Measurements from ENCODE around the gene FRMPD1.

GRCh38 chr9:37623267-37623666 is 27.5 kb upstream of the FRMPD1 start:
- no peak for TF ChIP-seq GATA2 (IDR thresholded peaks at IDR 0.05; ENCODE audit: low read depth, low read length)
- TF ChIP-seq GATA3 (IDR thresholded peaks at IDR 0.05; ENCODE audit: low read depth, low read length): no peak

Measured in SH-SY5Y (cell line).